Stimulated activated CD4-positive, alpha-beta T cell treated with anti-CD3 and anti-CD28 coated beads, TNF-alpha, amount 100 ng/mL, for 1 hour (primary cell): ENCODE measurements around the gene CTRL.
A peak's percentile ranks its signal among the peaks of the same experiment; 100 is the strongest.

Source experiments
- DNase-seq, 3 donors: peaks; one replicate each; pipeline ENCODE4 v3.0.0-alpha.2; 2020; ENCODE audit warnings: low read depth in 3 of 3, low spot score in 1 of 3

The CTRL gene

DNA sequence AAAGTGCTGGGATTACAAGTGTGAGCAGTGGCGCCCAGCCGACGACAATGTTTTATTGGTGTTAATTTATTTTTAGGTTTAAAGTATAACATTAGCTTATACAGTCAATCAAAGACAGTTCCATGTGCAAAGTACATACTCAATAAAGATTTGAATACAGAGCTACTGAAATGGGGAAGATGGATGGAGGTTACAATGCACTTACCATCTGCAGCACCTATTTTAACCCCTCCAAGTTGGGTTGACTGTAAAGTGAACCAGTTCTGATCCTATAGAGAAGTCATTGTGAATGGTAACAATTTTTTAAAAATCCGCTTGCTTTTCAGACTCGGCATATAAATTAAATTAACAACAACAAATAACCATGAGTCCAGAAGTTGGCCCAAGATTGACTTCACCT is 39.3 kb downstream of the CTRL start:
- DNase-seq, result no peak

- DNase-seq, result no peak
These were observed 43.3 kb downstream of the CTRL start for GRCh38 chr16:67888331-67888730.

- no peak for DNase-seq
These were observed 45.3 kb downstream of the CTRL start for GRCh38 chr16:67886387-67886786.

DNA sequence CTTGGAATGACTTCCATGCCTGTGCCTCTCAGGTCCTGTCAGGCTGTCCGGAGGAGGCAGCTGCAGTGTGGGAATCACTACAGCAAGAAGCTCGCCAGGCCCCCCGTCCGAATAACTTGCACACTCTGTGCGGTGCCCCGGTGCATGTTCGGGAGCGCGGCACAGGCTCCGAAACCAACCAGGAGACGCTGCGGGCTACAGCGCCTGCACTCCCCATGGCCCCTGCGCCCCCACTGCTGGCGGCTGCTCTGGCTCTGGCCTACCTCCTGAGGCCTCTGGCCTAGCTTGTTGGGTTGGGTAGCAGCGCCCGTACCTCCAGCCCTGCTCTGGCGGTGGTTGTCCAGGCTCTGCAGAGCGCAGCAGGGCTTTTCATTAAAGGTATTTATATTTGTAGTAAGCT is 45.7 kb downstream of the CTRL start:
- DNase-seq, result no peak

DNA sequence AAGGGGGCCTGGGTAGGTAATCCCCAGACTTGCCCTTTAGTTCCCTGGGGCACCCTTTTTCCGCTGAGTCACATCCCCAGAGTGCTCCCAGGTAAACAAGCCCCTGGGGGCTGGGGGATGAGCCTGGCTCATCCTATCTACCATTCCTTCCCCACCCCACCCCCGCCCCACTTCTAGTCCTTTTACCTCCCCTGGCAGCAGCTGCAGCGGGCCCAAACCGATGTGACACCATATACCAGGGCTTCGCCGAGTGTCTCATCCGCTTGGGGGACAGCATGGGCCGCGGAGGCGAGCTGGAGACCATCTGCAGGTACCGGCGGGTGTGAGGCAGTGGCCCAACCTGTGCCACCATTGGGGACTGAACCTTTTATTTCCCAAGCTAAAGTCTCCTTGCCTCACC is 46.1 kb downstream of the CTRL start:
- DNase-seq, result no peak

- DNase-seq, result no peak
These were observed 47.0 kb downstream of the CTRL start, which contains the start of gene NRN1L for GRCh38 chr16:67884684-67885083. NRN1L (plus strand) TSS chr16:67884885; CDS start chr16:67884904, 19 bp downstream.

- peak; percentile 34 to 66 (median 55) for DNase-seq
These were observed 47.8 kb downstream of the CTRL start for GRCh38 chr16:67883872-67884261.

GRCh38 chr16:67883146-67883871 is 48.4 kb downstream of the CTRL start:
- no peak for DNase-seq

DNA sequence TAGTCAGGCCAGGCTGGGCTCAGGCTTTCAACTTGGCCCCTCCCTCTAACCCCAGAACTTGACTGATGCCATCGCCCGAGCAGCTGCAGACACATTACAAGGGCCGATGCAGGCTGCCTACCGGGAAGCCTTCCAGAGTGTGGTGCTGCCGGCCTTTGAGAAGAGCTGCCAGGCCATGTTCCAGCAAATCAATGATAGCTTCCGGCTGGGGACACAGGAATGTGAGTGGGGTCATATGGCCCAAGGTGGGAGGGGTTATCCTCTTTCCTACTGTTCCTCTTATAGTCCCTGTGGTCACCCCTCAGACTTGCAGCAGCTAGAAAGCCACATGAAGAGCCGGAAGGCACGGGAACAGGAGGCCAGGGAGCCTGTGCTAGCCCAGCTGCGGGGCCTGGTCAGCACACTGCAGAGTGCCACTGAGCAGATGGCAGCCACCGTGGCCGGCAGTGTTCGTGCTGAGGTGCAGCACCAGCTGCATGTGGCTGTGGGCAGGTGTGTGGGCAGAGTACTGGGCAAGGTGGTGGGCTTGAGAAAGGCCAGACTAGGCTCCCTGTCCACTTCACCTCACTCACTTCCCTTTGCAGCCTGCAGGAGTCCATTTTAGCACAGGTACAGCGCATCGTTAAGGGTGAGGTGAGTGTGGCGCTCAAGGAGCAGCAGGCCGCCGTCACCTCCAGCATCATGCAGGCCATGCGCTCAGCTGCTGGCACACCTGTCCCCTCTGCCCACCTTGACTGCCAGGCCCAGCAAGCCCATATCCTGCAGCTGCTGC is 49.1 kb downstream of the CTRL start:
- DNase-seq, result no peak

DNA sequence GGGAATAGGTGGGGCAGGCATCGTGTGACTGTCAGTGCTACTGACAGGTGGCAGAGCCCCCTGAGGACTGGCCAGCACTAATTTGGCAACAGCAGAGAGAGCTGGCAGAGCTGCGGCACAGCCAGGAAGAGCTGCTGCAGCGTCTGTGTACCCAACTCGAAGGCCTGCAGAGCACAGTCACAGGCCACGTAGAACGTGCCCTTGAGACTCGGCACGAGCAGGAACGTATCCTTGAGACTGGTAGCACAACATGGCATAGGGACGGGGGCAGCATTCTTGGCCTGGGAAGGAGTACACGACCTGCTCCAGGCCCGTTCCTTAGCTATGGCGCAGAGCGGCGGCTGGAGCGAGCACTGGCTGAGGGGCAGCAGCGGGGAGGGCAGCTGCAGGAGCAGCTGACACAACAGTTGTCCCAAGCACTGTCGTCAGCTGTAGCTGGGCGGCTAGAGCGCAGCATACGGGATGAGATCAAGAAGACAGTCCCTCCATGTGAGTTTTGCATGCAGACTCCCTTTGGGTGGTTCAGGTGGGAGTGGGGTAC is 50.0 kb downstream of the CTRL start:
- DNase-seq, result no peak

GRCh38 chr16:67880584-67880983 is 51.1 kb downstream of the CTRL start:
- no peak for DNase-seq

GRCh38 chr16:67879936-67880335 is 51.7 kb downstream of the CTRL start:
- no peak for DNase-seq
